GM15510 (cell line): ENCODE results near the gene CFAP210.

ENCODE experiments used
- POLR2A ChIP-seq: IDR thresholded peaks from 3 replicates; pipeline ENCODE4 v1.6.1; 2011; ENCODE audit warnings: borderline replicate concordance; ENCODE audit not compliant: insufficient read length; ENCODE audit errors: extremely low read depth

The CFAP210 gene

GRCh38 chr2:169694894-169695260, 672 bp upstream of the CFAP210 start:
- no peak for TF ChIP-seq POLR2A

- TF ChIP-seq POLR2A: no peak
These were observed 845 bp downstream of the CFAP210 start for GRCh38 chr2:169693360-169693759.

- no peak for TF ChIP-seq POLR2A
These were observed 1.5 kb downstream of the CFAP210 start for GRCh38 chr2:169692718-169693117.

GRCh38 chr2:169690958-169691357, 3.2 kb downstream of the CFAP210 start:
- TF ChIP-seq POLR2A: no peak

DNA sequence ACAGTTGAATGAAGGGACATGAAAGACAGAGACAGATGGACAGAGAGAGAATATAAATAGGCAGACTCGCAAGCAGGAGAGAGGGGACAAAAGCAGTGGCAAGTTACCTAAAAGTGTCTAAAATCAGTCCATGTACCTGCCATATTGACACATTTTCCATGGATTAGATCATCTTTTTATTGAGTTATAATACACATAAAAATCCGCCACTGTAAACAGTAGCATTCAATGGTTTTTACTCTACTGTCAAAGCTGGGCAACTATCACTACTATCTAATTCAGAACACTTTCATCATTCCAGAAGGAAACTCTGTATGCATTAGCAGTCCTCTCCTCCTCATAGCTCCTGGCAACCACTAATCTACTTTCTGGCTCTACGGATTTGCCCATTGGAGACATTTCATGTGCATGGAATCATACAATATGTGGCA, 10.1 kb downstream of the CFAP210 start:
- TF ChIP-seq POLR2A: no peak

GRCh38 chr2:169683425-169684134, 10.6 kb downstream of the CFAP210 start:
- TF ChIP-seq POLR2A: no peak

- no peak for TF ChIP-seq POLR2A
These were observed 11.2 kb downstream of the CFAP210 start for GRCh38 chr2:169683054-169683424.

- TF ChIP-seq POLR2A: no peak
These were observed 17.4 kb downstream of the CFAP210 start for GRCh38 chr2:169676850-169677249.

GRCh38 chr2:169676357-169676756, 17.8 kb downstream of the CFAP210 start:
- no peak for TF ChIP-seq POLR2A

- TF ChIP-seq POLR2A: no peak
These were observed 20.3 kb downstream of the CFAP210 start for GRCh38 chr2:169673921-169674320.

GRCh38 chr2:169673106-169673505, 21.1 kb downstream of the CFAP210 start:
- TF ChIP-seq POLR2A: no peak

GRCh38 chr2:169672406-169672805, 21.8 kb downstream of the CFAP210 start:
- no peak for TF ChIP-seq POLR2A

GRCh38 chr2:169670937-169671336, 23.3 kb downstream of the CFAP210 start:
- no peak for TF ChIP-seq POLR2A

GRCh38 chr2:169670215-169670651, 24.0 kb downstream of the CFAP210 start:
- no peak for TF ChIP-seq POLR2A

DNA sequence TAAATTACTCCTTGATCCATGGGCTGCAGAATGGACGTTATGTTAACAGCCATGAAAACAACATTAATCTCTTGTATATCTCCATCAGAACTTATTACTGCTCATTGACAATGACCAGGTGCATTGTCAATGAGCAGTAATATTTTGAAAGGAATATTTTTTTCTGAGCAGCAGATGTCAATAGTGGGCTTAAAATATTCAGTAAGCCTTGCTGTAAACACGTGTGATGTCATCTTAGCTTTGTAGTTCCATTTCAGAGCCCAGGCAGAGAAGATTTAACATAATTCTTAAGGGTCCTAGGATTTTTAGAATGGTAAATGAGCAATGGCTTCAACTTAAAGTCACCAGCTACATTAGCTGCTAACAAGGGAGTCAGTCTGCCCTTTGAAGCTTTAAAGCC, 26.6 kb downstream of the CFAP210 start:
- TF ChIP-seq POLR2A: no peak
